GM23248 (cell line): ENCODE measurements around the gene MDGA2. TPM values are rescaled to one million over a fixed set of nuclear protein-coding genes. Genes with fewer than 3 reads are reported as not detected.
A peak's percentile ranks its signal among the peaks of the same experiment; 100 is the strongest.

Source experiments
- DNase-seq: peaks from one replicate; pipeline ENCODE4 v3.0.0-alpha.2; 2015
- H2AFZ ChIP-seq: fragments of 200-600 bp; sonication (generic); 2 replicates; pipeline ENCODE4 v1.6.1; 2016; ENCODE audit warnings: antibody characterized with exemption
- H3F3A ChIP-seq: fragments of 200-600 bp; sonication (generic); 2 replicates; pipeline ENCODE4 v1.6.1; 2016; ENCODE audit warnings: mild to moderate bottlenecking, antibody characterized with exemption, mixed run types; ENCODE audit not compliant: insufficient read depth
- H3K27ac ChIP-seq: fragments of 200-600 bp; sonication (generic); 2 replicates; pipeline ENCODE4 v1.5.1; 2016; ENCODE audit warnings: mild to moderate bottlenecking
- H3K27me3 ChIP-seq: fragments of 200-600 bp; sonication (generic); replicated peaks from 2 replicates; pipeline ENCODE4 v1.6.1; 2016; ENCODE audit warnings: mild to moderate bottlenecking; ENCODE audit not compliant: insufficient read depth
- H3K36me3 ChIP-seq: fragments of 200-600 bp; sonication (generic); 2 replicates; pipeline ENCODE4 v1.6.1; 2016; ENCODE audit warnings: low read depth, mild to moderate bottlenecking
- H3K4me1 ChIP-seq: fragments of 200-600 bp; sonication (generic); 2 replicates; pipeline ENCODE4 v1.6.1; 2016; ENCODE audit warnings: mild to moderate bottlenecking; ENCODE audit not compliant: insufficient read depth
- H3K4me2 ChIP-seq: fragments of 200-600 bp; sonication (generic); one replicate; pipeline ENCODE4 v1.6.1; 2016; ENCODE audit warnings: mild to moderate bottlenecking; ENCODE audit not compliant: unreplicated experiment
- H3K4me3 ChIP-seq: fragments of 200-600 bp; sonication (generic); 2 replicates; pipeline ENCODE4 v1.5.1; 2016; ENCODE audit warnings: mild to moderate bottlenecking
- H3K79me2 ChIP-seq: fragments of 200-600 bp; sonication (generic); 2 replicates; pipeline ENCODE4 v1.6.1; 2016; ENCODE audit warnings: mild to moderate bottlenecking; ENCODE audit not compliant: insufficient read depth
- H3K9ac ChIP-seq: fragments of 200-600 bp; sonication (generic); 2 replicates; pipeline ENCODE4 v1.6.1; 2016; ENCODE audit warnings: mild to moderate bottlenecking
- H3K9me2 ChIP-seq: fragments of 200-600 bp; sonication (generic); 2 replicates; pipeline ENCODE4 v1.6.1; 2016; ENCODE audit warnings: mixed run types, mild to moderate bottlenecking, moderate library complexity; ENCODE audit not compliant: insufficient read depth
- H3K9me3 ChIP-seq: fragments of 200-600 bp; sonication (generic); one replicate; pipeline ENCODE4 v1.6.1; 2017; ENCODE audit warnings: low read depth
- H4K20me1 ChIP-seq: fragments of 200-600 bp; sonication (generic); 2 replicates; pipeline ENCODE4 v1.6.0; 2016; ENCODE audit not compliant: insufficient read depth
- EZH2 ChIP-seq: fragments of 200-600 bp; sonication (generic); IDR thresholded peaks from 2 replicates; pipeline ENCODE4 v1.6.1; 2018; ENCODE audit warnings: antibody characterized with exemption, mild to moderate bottlenecking; ENCODE audit not compliant: insufficient read depth, poor library complexity, severe bottlenecking
- EZH2phosphoT487 ChIP-seq: fragments of 200-600 bp; sonication (generic); IDR thresholded peaks from 2 replicates; pipeline ENCODE4 v1.6.1; 2018; ENCODE audit warnings: antibody characterized with exemption, moderate library complexity, mild to moderate bottlenecking, low read depth; ENCODE audit not compliant: insufficient read depth
- WGBS, 2 experiments: methylation state at CpG; one replicate each; pipeline ENCODE4 v1.1.6; 2015 to 2017; ENCODE audit warnings: low lambda C conversion rate in 2 of 2, low coverage in 1 of 2; ENCODE audit errors: missing lambda C conversion rate in 2 of 2; 5-methylcytosine and 5-hydroxymethylcytosine counted together
- in situ Hi-C: fragments of 300-500 bp; cut with MboI; formaldehyde crosslinking; loops from 2 replicates; pipeline ENCODE4 v1.15.0; 2020
- polyA plus RNA-seq: library from polyadenylated mRNA; unstranded; fragments of >200 nt; fragmentation: Nextera tagmentation; extraction: Ambion mirVana; gene quantifications from 2 replicates; pipeline ENCODE4 v1.2.1, GENCODE V29; 2016
- total RNA-seq: library from RNA; depleted of rRNA; stranded (reverse); fragments of >200 nt; shearing (Covaris generic); gene quantifications from 2 replicates; pipeline ENCODE4 v1.2.3, GENCODE V29; 2014; rRNA removed

MDGA2 gene
- total RNA-seq (not detected in 2 replicates), polyA plus RNA-seq (not detected in 2 replicates)

GRCh38 chr14:47675466-47676314 is at the start of gene MDGA2:
Gene MDGA2 (minus strand): TSS chr14:47675605.
- Histone ChIP-seq H3K4me3 (0 out of 2 replicates have a peak within 1 kb of the TSS, but pooled peaks have one; percentile 7), H3F3A (no peaks in the 10 kb centered on the region)
- TF ChIP-seq EZH2phosphoT487 (no peak), EZH2 (no peak)

DNA sequence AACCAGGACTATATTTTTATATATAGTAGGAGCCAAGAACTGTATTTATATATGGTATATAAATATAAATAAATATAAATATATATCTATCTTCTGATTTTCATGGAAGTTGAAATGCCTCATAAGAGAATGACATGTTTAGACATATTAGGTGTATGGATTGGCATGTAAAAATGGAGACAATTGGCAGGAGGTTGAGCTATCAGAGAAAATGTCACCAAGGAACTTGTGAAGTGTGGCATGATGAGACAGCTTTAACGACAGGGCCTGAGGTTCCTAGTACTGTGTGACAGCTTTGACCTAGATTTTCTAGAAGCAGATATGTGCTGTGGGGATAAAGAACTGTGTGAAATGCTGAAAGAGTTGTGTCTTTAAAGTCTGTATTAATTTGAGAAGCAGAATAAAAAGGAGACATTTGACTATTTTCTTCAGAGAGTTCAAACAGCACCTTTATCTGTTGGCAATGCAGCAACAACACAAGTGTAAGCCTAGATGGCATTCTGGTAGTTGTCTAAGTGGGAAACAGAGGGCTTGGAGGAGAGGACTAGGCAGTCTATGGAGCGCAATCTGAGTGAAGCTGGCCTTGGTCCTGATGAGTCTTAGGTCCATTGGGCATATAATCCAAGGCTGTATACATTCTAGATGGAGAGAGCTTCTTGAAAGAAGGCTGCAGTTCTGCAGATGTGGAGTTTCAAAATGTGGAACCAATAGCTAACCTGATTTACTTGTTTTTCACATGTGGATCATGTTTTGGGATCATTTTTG is 47.7 kb upstream of the MDGA2 start:
- Histone ChIP-seq H3K9ac (no peak overlapping the region), H3K4me1 (no peaks in the 10 kb centered on the region), H3K4me3 (no peak overlapping the region), H3K79me2 (no peaks in the 10 kb centered on the region), H3K9me3 (no peaks in the 10 kb centered on the region), H4K20me1 (no peaks in the 10 kb centered on the region), H2AFZ (no peak overlapping the region), H3K27ac (no peak overlapping the region), H3F3A (no peaks in the 10 kb centered on the region), H3K27me3 (no peaks in the 10 kb centered on the region), H3K9me2 (no peaks in the 10 kb centered on the region), H3K36me3 (no peaks in the 10 kb centered on the region), H3K4me2 (no peak overlapping the region)
- in situ Hi-C loops: no loop called here
- 25 to 34% methylated on average over 2 of the region's 2 CpGs for WGBS, 2 experiments
- DNase-seq: no peak
- TF ChIP-seq EZH2: no peak
- TF ChIP-seq EZH2phosphoT487: no peak

More at GRCh38 chr14:47675466-47676314, at the start of gene MDGA2:
- no peak within 1 kb of the TSS for H2AFZ ChIP-seq
- no peaks in the 10 kb centered on the region for H3K9me2 ChIP-seq
- in situ Hi-C loops: no loop called here
- 5% methylated on average over 56 to 86 of the region's 90 CpGs for WGBS, 2 experiments
- H4K20me1 ChIP-seq: no peaks in the 10 kb centered on the region
- H3K27me3 ChIP-seq: peaks cover 33% of the 10 kb centered on the region
- H3K36me3 ChIP-seq: no peaks in the 10 kb centered on the region
- DNase-seq: peak; percentile 29
- no peaks in the 10 kb centered on the region for H3K79me2 ChIP-seq
- no peak within 1 kb of the TSS for H3K27ac ChIP-seq
- no peaks in the 10 kb centered on the region for H3K4me1 ChIP-seq
- peak within 1 kb of the TSS; percentile 28 for H3K4me2 ChIP-seq
- H3K9me3 ChIP-seq: no peaks in the 10 kb centered on the region
- H3K9ac ChIP-seq: no peak within 1 kb of the TSS

- Histone ChIP-seq H3K9me2 (no peaks in the 10 kb centered on the region), H3K27me3 (no peaks in the 10 kb centered on the region), H3K9ac (no peak overlapping the region), H3K4me3 (no peak overlapping the region), H3K27ac (no peak overlapping the region), H3F3A (no peaks in the 10 kb centered on the region), H4K20me1 (no peaks in the 10 kb centered on the region), H3K36me3 (no peaks in the 10 kb centered on the region), H3K4me1 (no peaks in the 10 kb centered on the region), H3K4me2 (no peak overlapping the region), H3K9me3 (no peaks in the 10 kb centered on the region), H2AFZ (no peak overlapping the region), H3K79me2 (no peaks in the 10 kb centered on the region)
- DNase-seq: no peak
- in situ Hi-C loops: no loop called here
- no peak for TF ChIP-seq EZH2phosphoT487
- TF ChIP-seq EZH2: no peak
- WGBS, 2 experiments: 24% methylated on average over 4 of the region's 4 CpGs
Observed at GRCh38 chr14:47720281-47720680, 44.9 kb upstream of the MDGA2 start.

DNA sequence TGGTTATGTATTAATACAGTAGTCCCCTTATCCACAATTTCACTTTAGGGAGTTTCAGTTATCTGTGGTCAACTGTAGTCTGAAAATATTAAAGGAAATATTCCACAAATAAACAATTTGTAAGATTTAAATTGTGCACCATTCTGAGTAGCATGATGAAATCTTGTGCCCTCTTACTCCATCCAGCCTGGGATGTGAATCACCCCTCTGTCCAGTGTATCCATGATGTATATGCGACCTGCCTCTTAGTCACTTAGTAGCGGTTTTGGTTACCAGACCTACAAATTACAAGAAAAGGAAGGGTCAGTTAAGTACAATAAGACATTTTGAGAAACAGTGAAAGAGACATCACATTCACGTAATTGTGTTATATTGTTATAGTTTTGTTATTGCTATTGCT is 39.9 kb upstream of the MDGA2 start:
- WGBS, 2 experiments: 24 to 28% methylated on average over 3 of the region's 3 CpGs

More for the DNA sequence above, 39.9 kb upstream of the MDGA2 start:
- in situ Hi-C loops: no loop called here
- no peaks in the 10 kb centered on the region for H3K27me3 ChIP-seq
- no peaks in the 10 kb centered on the region for H3K9me2 ChIP-seq
- H3K36me3 ChIP-seq: no peaks in the 10 kb centered on the region
- no peak overlapping the region for H3K27ac ChIP-seq
- no peaks in the 10 kb centered on the region for H3K79me2 ChIP-seq
- no peaks in the 10 kb centered on the region for H3F3A ChIP-seq
- no peaks in the 10 kb centered on the region for H3K9me3 ChIP-seq
- 0 out of 2 replicates have a peak overlapping the region, but pooled peaks have one; percentile 5 for H2AFZ ChIP-seq
- no peaks in the 10 kb centered on the region for H3K4me1 ChIP-seq
- TF ChIP-seq EZH2phosphoT487: no peak
- TF ChIP-seq EZH2: no peak
- H4K20me1 ChIP-seq: no peaks in the 10 kb centered on the region
- H3K4me3 ChIP-seq: no peak overlapping the region
- H3K9ac ChIP-seq: no peak overlapping the region
- no peak overlapping the region for H3K4me2 ChIP-seq
- DNase-seq: peak; percentile 47
